ENCODE results near the gene C2orf72.

DNA sequence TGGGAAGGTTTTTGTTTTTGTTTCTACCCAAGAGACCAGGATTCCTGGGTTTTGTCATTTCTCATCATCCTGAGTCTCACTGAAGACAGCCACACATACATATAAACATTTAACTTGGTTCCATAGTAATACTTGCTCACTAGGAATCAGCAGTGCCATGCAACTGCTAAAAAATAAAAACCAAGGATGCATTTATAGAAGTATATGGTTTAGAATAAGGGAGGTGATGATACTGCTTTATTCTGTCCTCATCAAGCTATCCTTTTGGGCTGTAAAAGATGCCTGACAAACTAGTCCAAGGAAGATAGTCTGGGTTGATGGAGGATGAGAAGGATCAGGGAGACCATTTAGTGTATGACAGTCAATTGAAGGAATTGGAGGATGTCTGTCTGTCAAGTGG, 40.7 kb upstream of the C2orf72 start:
- no peak for TF ChIP-seq EGR1 (IDR thresholded peaks at IDR 0.05; ENCODE audit: low read depth in 2 of 2)
- TF ChIP-seq, protein P1, sequence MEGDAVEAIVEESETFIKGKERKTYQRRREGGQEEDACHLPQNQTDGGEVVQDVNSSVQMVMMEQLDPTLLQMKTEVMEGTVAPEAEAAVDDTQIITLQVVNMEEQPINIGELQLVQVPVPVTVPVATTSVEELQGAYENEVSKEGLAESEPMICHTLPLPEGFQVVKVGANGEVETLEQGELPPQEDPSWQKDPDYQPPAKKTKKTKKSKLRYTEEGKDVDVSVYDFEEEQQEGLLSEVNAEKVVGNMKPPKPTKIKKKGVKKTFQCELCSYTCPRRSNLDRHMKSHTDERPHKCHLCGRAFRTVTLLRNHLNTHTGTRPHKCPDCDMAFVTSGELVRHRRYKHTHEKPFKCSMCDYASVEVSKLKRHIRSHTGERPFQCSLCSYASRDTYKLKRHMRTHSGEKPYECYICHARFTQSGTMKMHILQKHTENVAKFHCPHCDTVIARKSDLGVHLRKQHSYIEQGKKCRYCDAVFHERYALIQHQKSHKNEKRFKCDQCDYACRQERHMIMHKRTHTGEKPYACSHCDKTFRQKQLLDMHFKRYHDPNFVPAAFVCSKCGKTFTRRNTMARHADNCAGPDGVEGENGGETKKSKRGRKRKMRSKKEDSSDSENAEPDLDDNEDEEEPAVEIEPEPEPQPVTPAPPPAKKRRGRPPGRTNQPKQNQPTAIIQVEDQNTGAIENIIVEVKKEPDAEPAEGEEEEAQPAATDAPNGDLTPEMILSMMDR (IDR thresholded peaks at IDR 0.05; ENCODE audit: low read depth, low read length, missing input control): no peak
- TF ChIP-seq ATF3 (IDR thresholded peaks at IDR 0.05): no peak
- TF ChIP-seq, protein P2, sequence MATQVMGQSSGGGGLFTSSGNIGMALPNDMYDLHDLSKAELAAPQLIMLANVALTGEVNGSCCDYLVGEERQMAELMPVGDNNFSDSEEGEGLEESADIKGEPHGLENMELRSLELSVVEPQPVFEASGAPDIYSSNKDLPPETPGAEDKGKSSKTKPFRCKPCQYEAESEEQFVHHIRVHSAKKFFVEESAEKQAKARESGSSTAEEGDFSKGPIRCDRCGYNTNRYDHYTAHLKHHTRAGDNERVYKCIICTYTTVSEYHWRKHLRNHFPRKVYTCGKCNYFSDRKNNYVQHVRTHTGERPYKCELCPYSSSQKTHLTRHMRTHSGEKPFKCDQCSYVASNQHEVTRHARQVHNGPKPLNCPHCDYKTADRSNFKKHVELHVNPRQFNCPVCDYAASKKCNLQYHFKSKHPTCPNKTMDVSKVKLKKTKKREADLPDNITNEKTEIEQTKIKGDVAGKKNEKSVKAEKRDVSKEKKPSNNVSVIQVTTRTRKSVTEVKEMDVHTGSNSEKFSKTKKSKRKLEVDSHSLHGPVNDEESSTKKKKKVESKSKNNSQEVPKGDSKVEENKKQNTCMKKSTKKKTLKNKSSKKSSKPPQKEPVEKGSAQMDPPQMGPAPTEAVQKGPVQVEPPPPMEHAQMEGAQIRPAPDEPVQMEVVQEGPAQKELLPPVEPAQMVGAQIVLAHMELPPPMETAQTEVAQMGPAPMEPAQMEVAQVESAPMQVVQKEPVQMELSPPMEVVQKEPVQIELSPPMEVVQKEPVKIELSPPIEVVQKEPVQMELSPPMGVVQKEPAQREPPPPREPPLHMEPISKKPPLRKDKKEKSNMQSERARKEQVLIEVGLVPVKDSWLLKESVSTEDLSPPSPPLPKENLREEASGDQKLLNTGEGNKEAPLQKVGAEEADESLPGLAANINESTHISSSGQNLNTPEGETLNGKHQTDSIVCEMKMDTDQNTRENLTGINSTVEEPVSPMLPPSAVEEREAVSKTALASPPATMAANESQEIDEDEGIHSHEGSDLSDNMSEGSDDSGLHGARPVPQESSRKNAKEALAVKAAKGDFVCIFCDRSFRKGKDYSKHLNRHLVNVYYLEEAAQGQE (IDR thresholded peaks at IDR 0.05): no peak
- TF ChIP-seq JUND (IDR thresholded peaks at IDR 0.05): no peak
- TF ChIP-seq YY1 (IDR thresholded peaks at IDR 0.05): no peak
- TF ChIP-seq TAF1 (conservative IDR thresholded peaks at IDR 0.05): no peak
- TF ChIP-seq SP1 (IDR thresholded peaks at IDR 0.05): no peak
- no peak for TF ChIP-seq MAX (IDR thresholded peaks at IDR 0.05)
- no peak for TF ChIP-seq FOXA1 (IDR thresholded peaks at IDR 0.05)
- TF ChIP-seq ZBTB33 (IDR thresholded peaks at IDR 0.05): no peak
